AG09319 (cell line): ENCODE results near the gene SUN2.

Source experiments
- DNase-seq: peaks from one replicate; pipeline ENCODE4 v3.0.0-alpha.2; 2010; ENCODE audit warnings: low read depth; ENCODE audit errors: extremely low read depth
- CTCF ChIP-seq: IDR thresholded peaks from 2 replicates; pipeline ENCODE4 v1.5.1; 2011; ENCODE audit warnings: low read depth, mild to moderate bottlenecking, inconsistent platforms, low read length, moderate library complexity

The SUN2 gene

GRCh38 chr22:38737302-38738060 is 18.3 kb downstream of the SUN2 start:
- DNase-seq: no peak
- TF ChIP-seq CTCF: no peak

GRCh38 chr22:38736257-38736570 is 19.6 kb downstream of the SUN2 start:
- TF ChIP-seq CTCF: no peak
- no peak for DNase-seq

- no peak for TF ChIP-seq CTCF
- no peak for DNase-seq
These were observed 20.1 kb downstream of the SUN2 start for GRCh38 chr22:38735465-38736256.

- DNase-seq: no peak
- TF ChIP-seq CTCF: no peak
These were observed 20.7 kb downstream of the SUN2 start for GRCh38 chr22:38735126-38735464.

GRCh38 chr22:38734421-38735100 is 21.2 kb downstream of the SUN2 start:
- DNase-seq: no peak
- no peak for TF ChIP-seq CTCF

GRCh38 chr22:38733724-38734381 is 21.9 kb downstream of the SUN2 start:
- no peak for TF ChIP-seq CTCF
- DNase-seq: no peak
